BJ (cell line): Measurements from ENCODE around the gene HSPB2. TPM values are rescaled to one million over a fixed set of nuclear protein-coding genes. Genes with fewer than 3 reads are reported as not detected.
"Not testable (repeated sequence)": the region's sequence is repeated elsewhere in the genome, so short reads cannot be mapped to it uniquely, and the experiment has no call there.

ENCODE experiments used
- CTCF ChIA-PET: fragments of 350-600 bp; formaldehyde crosslinking; extraction: SDS; loops from one replicate; lab custom pipeline; 2021; ENCODE audit warnings: antibody characterized with exemption, inconsistent platforms; lab: Yijun Ruan, JAX
- POLR2A ChIA-PET: fragments of 300-600 bp; sonication (Branson Sonifier 250); formaldehyde crosslinking; extraction: SDS; loops from one replicate; lab custom pipeline; 2021; ENCODE audit warnings: antibody characterized with exemption; lab: Charles Lee
- DNase-seq: peaks from one replicate; pipeline ENCODE4 v3.0.0-alpha.2; 2011; ENCODE audit warnings: low read depth
- H3K27me3 ChIP-seq: 2 replicates; pipeline ENCODE4 v1.6.0; 2011; ENCODE audit warnings: low read length; ENCODE audit not compliant: control insufficient read depth, insufficient read depth
- H3K36me3 ChIP-seq: 2 replicates; pipeline ENCODE4 v1.5.1; 2011; ENCODE audit warnings: low read length; ENCODE audit not compliant: control insufficient read depth, insufficient read depth
- H3K4me3 ChIP-seq: 2 replicates; pipeline ENCODE4 v1.5.1; 2011; ENCODE audit warnings: low read depth, mild to moderate bottlenecking, control low read depth, low read length
- polyA plus RNA-seq: library from polyadenylated mRNA; depleted of rRNA; stranded (reverse); fragments of >200 nt; gene quantifications from 2 replicates; pipeline ENCODE4 v1.2.3, GENCODE V29; 2011
- TF ChIP-seq, protein P1 (sequence below): IDR thresholded peaks from 2 replicates; pipeline ENCODE4 v1.5.1; 2011; ENCODE audit warnings: low read depth, mild to moderate bottlenecking, control low read depth, inconsistent platforms, low read length, moderate library complexity; ENCODE audit not compliant: insufficient read depth

HSPB2 gene
- polyA plus RNA-seq, 1 experiment: 4.0 TPM

DNA sequence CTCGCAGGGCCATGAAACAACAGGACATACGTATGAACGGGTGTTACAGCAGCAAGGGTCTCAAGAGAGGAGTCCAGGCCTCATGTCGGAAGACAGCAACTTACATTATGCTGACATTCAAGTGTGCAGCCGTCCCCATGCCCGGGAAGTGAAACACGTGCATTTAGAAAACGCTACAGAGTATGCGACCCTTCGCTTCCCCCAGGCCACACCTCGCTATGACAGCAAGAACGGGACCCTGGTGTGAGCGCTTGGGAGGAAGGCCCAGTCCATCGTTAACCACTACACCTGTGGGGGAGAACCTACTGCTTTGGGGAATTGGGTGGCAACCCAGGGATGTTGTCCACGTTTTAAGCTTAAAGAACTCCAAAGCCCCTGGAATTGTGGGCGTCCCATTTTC lies 13.4 kb downstream of the HSPB2 start:
- CTCF ChIA-PET: interaction anchor here (0.6 to 1.9 kb wide), 6 partner anchors 11 to 71 kb away, joined by 3 to 15 read pairs (median 5); partner anchors contain the start of gene CFAP68
- Histone ChIP-seq H3K27me3 (no peaks in the 10 kb centered on the region), H3K36me3 (no peaks in the 10 kb centered on the region), H3K4me3 (no peak overlapping the region)
- POLR2A ChIA-PET: interaction anchor here (0.5 kb wide), 1 partner anchor 13 kb away, joined by 3 read pairs; no protein-coding TSS in a partner anchor
- TF ChIP-seq, protein P1, sequence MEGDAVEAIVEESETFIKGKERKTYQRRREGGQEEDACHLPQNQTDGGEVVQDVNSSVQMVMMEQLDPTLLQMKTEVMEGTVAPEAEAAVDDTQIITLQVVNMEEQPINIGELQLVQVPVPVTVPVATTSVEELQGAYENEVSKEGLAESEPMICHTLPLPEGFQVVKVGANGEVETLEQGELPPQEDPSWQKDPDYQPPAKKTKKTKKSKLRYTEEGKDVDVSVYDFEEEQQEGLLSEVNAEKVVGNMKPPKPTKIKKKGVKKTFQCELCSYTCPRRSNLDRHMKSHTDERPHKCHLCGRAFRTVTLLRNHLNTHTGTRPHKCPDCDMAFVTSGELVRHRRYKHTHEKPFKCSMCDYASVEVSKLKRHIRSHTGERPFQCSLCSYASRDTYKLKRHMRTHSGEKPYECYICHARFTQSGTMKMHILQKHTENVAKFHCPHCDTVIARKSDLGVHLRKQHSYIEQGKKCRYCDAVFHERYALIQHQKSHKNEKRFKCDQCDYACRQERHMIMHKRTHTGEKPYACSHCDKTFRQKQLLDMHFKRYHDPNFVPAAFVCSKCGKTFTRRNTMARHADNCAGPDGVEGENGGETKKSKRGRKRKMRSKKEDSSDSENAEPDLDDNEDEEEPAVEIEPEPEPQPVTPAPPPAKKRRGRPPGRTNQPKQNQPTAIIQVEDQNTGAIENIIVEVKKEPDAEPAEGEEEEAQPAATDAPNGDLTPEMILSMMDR: no peak
- no peak for DNase-seq

DNA sequence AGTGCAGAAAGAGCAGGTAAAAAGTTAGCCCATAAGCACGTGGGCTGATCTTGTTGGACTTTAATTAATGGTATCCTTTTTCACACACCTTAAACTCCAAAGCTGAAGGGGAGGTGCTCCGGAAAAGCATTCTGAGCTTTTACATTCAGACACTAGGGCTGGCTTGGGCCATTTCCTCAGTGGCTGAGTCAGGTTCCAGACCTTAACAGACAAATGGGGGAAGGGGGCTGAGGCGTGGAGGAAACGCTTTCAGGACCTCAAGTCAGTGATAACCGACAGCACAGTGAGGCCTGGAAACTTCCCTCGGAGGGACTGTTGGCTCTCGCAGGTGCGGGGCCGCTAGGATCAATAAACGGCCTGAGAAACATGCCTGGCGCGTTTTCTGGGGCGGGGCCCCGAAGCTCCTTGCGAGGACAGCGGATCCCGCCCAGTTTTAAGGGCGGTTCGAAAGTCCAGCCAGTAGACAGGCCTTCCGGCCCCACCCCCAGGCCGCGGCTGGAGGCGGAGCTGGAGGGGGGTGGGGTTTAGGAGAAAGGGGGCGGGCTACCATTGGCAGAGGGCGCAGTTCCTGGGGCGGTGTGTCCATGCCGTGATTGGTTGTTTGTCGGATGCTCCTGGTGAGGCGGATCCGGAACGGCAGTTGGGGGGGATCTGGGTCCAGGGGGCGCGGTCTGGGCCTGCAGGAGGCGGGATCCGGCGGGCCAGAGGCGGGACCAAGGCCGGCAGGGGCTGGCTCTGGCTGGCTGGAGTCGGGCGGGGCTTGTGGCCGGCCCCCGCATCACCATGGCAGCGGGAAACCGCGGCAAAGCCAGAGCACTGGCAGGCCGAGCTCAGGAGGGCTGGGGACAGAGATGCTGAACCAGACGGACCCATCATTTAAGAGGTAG lies 14.2 kb downstream of the HSPB2 start:
- TF ChIP-seq, protein P1: peak; percentile 7; the same call in 1 of the 2 replicates
- peak overlapping the region; percentile 40 for H3K4me3 ChIP-seq
- peak; percentile 86 for DNase-seq
- no peaks in the 10 kb centered on the region for H3K27me3 ChIP-seq
- POLR2A ChIA-PET: interaction anchor here (0.6 to 0.8 kb wide), 4 partner anchors 12 to 51 kb away, joined by 3 to 5 read pairs (median 4); no protein-coding TSS in a partner anchor
- CTCF ChIA-PET: interaction anchor here (0.6 to 3.3 kb wide), 13 partner anchors 12 to 70 kb away, joined by 3 to 15 read pairs (median 4); partner anchors contain the start of genes ALG9 and CFAP68
- H3K36me3 ChIP-seq: no peaks in the 10 kb centered on the region

DNA sequence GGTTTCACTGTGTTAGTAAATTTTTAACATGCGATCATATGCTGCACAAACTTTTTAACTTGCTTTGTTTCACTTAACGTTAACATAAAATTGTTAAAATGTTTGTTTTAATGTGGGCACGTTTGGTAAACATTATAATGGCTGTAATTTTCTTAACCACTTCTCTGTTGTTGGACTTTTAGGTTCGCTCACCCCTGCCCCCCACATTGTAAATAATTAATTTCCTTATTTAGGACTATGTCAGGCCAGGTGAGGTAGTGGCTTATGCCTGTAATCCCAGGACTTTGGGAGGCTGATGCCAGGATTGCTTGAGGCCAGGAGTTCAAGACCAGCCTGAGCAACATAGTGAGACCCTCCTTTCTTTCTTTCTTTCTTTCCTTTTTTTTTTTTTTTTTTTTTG lies 17.9 kb downstream of the HSPB2 start:
- ChIA-PET CTCF (interaction anchor here (1.6 to 4.6 kb wide), 11 partner anchors 11 to 350 kb away, joined by 5 to 33 read pairs (median 11); partner anchors contain the start of gene CFAP68), POLR2A (no interaction called here)
- DNase-seq: no peak
- TF ChIP-seq, protein P1: no peak
- Histone ChIP-seq H3K27me3 (no peaks in the 10 kb centered on the region), H3K36me3 (no peaks in the 10 kb centered on the region), H3K4me3 (no peak overlapping the region)

DNA sequence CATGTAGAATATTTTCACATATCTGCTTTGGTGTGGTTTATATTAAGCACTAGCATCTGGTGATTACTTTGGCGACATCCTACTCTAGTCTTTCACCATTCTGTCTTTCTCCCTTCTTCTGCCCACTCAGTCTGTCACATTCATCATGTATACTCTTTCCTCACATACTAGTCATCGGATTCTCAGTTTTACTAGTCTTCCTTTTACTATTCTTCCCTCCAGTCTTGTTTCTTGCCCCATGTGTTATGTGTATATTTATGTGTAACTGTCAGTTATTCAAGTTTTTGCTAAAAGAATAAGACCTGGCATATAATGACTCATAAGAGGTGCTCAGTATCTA lies 20.0 kb downstream of the HSPB2 start:
- CTCF ChIA-PET: interaction anchor here (1.0 to 4.6 kb wide), 11 partner anchors 9 to 67 kb away, joined by 3 to 33 read pairs (median 8); no protein-coding TSS in a partner anchor
- DNase-seq: no peak
- no peaks in the 10 kb centered on the region for H3K27me3 ChIP-seq
- no peak overlapping the region for H3K4me3 ChIP-seq
- H3K36me3 ChIP-seq: no peaks in the 10 kb centered on the region
- POLR2A ChIA-PET: interaction anchor here (0.6 kb wide), 1 partner anchor 9 kb away, joined by 9 read pairs; no protein-coding TSS in a partner anchor
- TF ChIP-seq, protein P1: no peak

DNA sequence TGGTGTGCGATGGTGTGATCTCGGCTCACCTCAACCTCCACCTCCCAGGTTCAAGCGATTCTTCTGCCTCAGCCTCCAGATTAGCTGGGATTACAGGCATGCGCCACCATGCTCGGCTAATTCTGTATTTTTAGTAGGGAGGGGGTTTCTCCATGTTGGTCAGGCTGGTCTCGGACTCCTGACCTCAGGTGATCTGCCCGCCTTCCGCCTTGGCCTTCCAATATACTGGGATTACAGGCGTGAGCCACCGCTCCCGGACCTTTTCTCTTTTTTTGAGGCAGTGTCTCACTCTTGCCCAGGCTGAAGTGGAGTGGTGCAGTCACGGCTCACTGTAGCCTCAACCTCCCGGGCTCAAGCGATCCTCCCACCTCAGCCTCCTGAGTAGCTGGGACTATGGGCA lies 20.6 kb downstream of the HSPB2 start:
- H3K4me3 ChIP-seq, DNase-seq, H3K36me3 ChIP-seq, H3K27me3 ChIP-seq, POLR2A ChIA-PET: not testable (repeated sequence)
- CTCF ChIA-PET: interaction anchor here (1.1 to 6.3 kb wide), 3 partner anchors 9 to 47 kb away, joined by 3 to 65 read pairs (median 4); no protein-coding TSS in a partner anchor
